ENCODE data around the gene MCU. TPM values are rescaled to one million over a fixed set of nuclear protein-coding genes. Genes with fewer than 3 reads are reported as not detected.

Gene MCU
- total and polyA plus RNA-seq, 2 donors (not counting 1 experiment from before 2014, with no cell fraction given), result 11.7 to 21.1 TPM

DNA sequence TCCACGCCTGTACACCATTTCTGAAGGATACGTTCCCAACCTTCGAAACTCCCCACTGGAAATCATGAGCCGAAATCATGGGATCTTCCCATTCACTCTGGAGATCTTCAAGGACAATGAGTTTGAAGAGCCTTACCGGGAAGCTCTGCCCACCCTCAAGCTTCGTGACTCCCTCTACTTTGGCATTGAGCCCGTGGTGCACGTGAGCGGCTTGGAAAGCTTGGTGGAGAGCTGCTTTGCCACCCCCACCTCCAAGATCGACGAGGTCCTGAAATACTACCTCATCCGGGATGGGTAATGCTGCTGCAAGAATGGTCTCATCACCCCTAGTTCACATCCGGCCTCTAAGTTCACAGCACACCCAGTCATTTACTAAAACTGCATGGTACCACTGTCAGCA, 232.4 kb downstream of the MCU start:
- ATAC-seq (ENCODE audit: low read depth), result no peak
- peaks cover 0 to 4% (median 3%) of the 10 kb centered on the region in 3 donors for H3K9me3 ChIP-seq (ENCODE audit: control extremely low read depth in 1 of 3, control insufficient read depth in 2 of 3, insufficient read depth in 1 of 3, low read length in 2 of 3)
- CTCF ChIA-PET, result no interaction called here
- no peak overlapping the region for H3K27ac ChIP-seq (ENCODE audit: low read length in 2 of 2)
- H3K36me3 ChIP-seq (replicated peaks in 1 of 2; ENCODE audit: control extremely low read depth in 1 of 2, control insufficient read depth in 1 of 2, extremely low read depth in 1 of 2, insufficient read depth in 2 of 2, low read length in 1 of 2), result no peaks in the 10 kb centered on the region
- 96% methylated on average over 9 of the region's 13 CpGs for WGBS (ENCODE audit: insufficient coverage)
- TF ChIP-seq EZH2 (IDR thresholded peaks at IDR 0.05; ENCODE audit: borderline replicate concordance, insufficient read depth, low read depth, low read length, poor library complexity, severe bottlenecking), result no peak
- TF ChIP-seq, protein P1, sequence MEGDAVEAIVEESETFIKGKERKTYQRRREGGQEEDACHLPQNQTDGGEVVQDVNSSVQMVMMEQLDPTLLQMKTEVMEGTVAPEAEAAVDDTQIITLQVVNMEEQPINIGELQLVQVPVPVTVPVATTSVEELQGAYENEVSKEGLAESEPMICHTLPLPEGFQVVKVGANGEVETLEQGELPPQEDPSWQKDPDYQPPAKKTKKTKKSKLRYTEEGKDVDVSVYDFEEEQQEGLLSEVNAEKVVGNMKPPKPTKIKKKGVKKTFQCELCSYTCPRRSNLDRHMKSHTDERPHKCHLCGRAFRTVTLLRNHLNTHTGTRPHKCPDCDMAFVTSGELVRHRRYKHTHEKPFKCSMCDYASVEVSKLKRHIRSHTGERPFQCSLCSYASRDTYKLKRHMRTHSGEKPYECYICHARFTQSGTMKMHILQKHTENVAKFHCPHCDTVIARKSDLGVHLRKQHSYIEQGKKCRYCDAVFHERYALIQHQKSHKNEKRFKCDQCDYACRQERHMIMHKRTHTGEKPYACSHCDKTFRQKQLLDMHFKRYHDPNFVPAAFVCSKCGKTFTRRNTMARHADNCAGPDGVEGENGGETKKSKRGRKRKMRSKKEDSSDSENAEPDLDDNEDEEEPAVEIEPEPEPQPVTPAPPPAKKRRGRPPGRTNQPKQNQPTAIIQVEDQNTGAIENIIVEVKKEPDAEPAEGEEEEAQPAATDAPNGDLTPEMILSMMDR (IDR thresholded peaks at IDR 0.05), result no peak
- H3K27me3 ChIP-seq (replicated peaks in 1 of 4; ENCODE audit: control extremely low read depth in 1 of 4, control insufficient read depth in 3 of 4, insufficient read depth in 4 of 4, low read length in 3 of 4), result peaks cover 0 to 7% (median 2%) of the 10 kb centered on the region in 4 experiments
- H3K9ac ChIP-seq (ENCODE audit: low read length), result no peak overlapping the region
- no peak overlapping the region for H2AFZ ChIP-seq (ENCODE audit: insufficient read depth, low read depth, low read length, poor library complexity, severe bottlenecking)
- Mint-ChIP-seq H3K4me1 (no peaks in the 10 kb centered on the region), H3K9me3 (ENCODE audit: insufficient read depth) (peaks cover 15% of the 10 kb centered on the region), H3K27me3 (peaks cover 21% of the 10 kb centered on the region), H3K27ac (no peak overlapping the region), H3K4me3 (no peak overlapping the region)
- no peak for DNase-seq
- POLR2A ChIA-PET, result no interaction called here
- intact Hi-C loops (cut with micrococcal nuclease), result no loop called here
- no peaks in the 10 kb centered on the region for H3K4me1 ChIP-seq (ENCODE audit: control insufficient read depth in 2 of 2, insufficient read depth in 2 of 2, low read length in 2 of 2)
- no peaks in the 10 kb centered on the region for H4K20me1 ChIP-seq (ENCODE audit: control insufficient read depth, insufficient read depth, low read length, poor library complexity, severe bottlenecking)
- no peak overlapping the region for H3K4me2 ChIP-seq (replicated peaks; ENCODE audit: low read depth, low read length, poor library complexity, severe bottlenecking)
- no peak overlapping the region for H3K4me3 ChIP-seq (ENCODE audit: control extremely low read depth in 1 of 5, extremely low read depth in 1 of 5, insufficient read depth in 1 of 5, low read depth in 2 of 5, low read length in 4 of 5)
- H3K79me2 ChIP-seq (ENCODE audit: control insufficient read depth, insufficient read depth, low read length), result no peaks in the 10 kb centered on the region

DNA sequence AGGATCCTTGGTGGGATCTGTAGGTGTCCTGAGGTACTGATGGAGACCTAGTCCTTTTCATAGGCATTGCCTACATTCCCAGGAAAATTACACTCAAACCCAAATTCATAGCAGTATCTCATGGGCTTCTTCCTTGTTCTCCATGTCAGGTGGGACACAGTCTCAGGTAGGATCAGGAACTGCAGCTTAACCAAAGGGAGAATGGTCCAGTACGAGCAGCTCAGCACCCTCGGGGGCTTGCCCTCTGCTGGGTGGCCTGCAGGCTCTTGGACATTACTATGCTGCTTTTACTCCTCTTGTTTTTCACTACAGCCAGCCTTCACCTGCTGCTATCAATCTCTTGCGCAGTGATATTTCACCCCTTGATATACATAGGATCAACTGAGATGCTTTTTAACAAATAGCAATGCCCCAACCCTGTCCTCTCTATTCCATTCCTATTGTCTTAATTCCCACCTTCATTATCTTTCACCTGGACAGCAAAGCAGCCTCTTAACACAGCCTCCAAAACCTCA, 234.1 kb downstream of the MCU start:
- no peak overlapping the region for H2AFZ ChIP-seq (ENCODE audit: insufficient read depth, low read depth, low read length, poor library complexity, severe bottlenecking)
- peaks cover 0 to 4% (median 2%) of the 10 kb centered on the region in 3 donors for H3K9me3 ChIP-seq (ENCODE audit: control extremely low read depth in 1 of 3, control insufficient read depth in 2 of 3, insufficient read depth in 1 of 3, low read length in 2 of 3)
- 98% methylated on average over 3 of the region's 3 CpGs for WGBS (ENCODE audit: insufficient coverage)
- Mint-ChIP-seq H3K4me3 (no peak overlapping the region), H3K4me1 (no peaks in the 10 kb centered on the region), H3K27ac (no peak overlapping the region), H3K27me3 (peaks cover 16% of the 10 kb centered on the region), H3K9me3 (ENCODE audit: insufficient read depth) (peaks cover 9% of the 10 kb centered on the region)
- intact Hi-C loops (cut with micrococcal nuclease), result no loop called here
- no peaks in the 10 kb centered on the region for H3K36me3 ChIP-seq (replicated peaks in 1 of 2; ENCODE audit: control extremely low read depth in 1 of 2, control insufficient read depth in 1 of 2, extremely low read depth in 1 of 2, insufficient read depth in 2 of 2, low read length in 1 of 2)
- no peak overlapping the region for H3K27ac ChIP-seq (ENCODE audit: low read length in 2 of 2)
- H4K20me1 ChIP-seq (ENCODE audit: control insufficient read depth, insufficient read depth, low read length, poor library complexity, severe bottlenecking), result no peaks in the 10 kb centered on the region
- no peaks in the 10 kb centered on the region for H3K79me2 ChIP-seq (ENCODE audit: control insufficient read depth, insufficient read depth, low read length)
- H3K9ac ChIP-seq (ENCODE audit: low read length), result no peak overlapping the region
- H3K4me3 ChIP-seq (ENCODE audit: control extremely low read depth in 1 of 5, extremely low read depth in 1 of 5, insufficient read depth in 1 of 5, low read depth in 2 of 5, low read length in 4 of 5), result no peak overlapping the region
- DNase-seq, result no peak
- no peak overlapping the region for H3K4me2 ChIP-seq (replicated peaks; ENCODE audit: low read depth, low read length, poor library complexity, severe bottlenecking)
- H3K4me1 ChIP-seq (ENCODE audit: control insufficient read depth in 2 of 2, insufficient read depth in 2 of 2, low read length in 2 of 2), result no peaks in the 10 kb centered on the region
- peaks cover 0 to 7% (median 2%) of the 10 kb centered on the region in 4 experiments for H3K27me3 ChIP-seq (replicated peaks in 1 of 4; ENCODE audit: control extremely low read depth in 1 of 4, control insufficient read depth in 3 of 4, insufficient read depth in 4 of 4, low read length in 3 of 4)
- ChIA-PET CTCF (no interaction called here), POLR2A (no interaction called here)
- TF ChIP-seq, protein P1 (IDR thresholded peaks at IDR 0.05), result no peak
- no peak for ATAC-seq (ENCODE audit: low read depth)

Data from B cell (primary cell).